Measurements from ENCODE around the gene WDHD1. TPM values are rescaled to one million over a fixed set of nuclear protein-coding genes. Genes with fewer than 3 reads are reported as not detected.

Gene WDHD1
- total RNA-seq, 1 donor: 4.3 TPM

DNA sequence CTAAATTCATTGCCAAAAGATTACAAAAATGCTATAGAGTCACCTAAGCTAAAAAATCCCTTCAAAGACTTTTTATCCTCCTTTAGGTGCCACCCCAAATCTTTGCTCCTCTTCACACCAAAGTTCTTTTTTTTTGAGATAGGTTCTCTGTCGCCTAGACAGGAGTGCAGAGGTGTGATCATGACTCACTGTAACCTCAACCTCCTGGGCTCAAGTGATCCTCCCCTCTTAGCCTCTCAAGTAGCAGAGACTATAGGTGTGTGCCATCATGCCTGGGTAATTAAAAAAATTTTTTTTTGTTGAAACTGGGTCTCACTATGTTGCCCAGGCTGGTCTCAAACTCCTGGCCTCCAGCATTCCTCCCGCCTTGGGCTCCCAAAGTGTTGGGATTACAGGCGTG is 47.9 kb downstream of the WDHD1 start:
- peaks cover 9% of the 10 kb centered on the region for H3K36me3 ChIP-seq (ENCODE audit: insufficient read depth, low read length)
- no peak for DNase-seq (ENCODE audit: insufficient read length, low spot score, missing footprints)
- no peak overlapping the region for H3K4me2 ChIP-seq (ENCODE audit: insufficient read depth, low read length)
- TF ChIP-seq, protein P1, sequence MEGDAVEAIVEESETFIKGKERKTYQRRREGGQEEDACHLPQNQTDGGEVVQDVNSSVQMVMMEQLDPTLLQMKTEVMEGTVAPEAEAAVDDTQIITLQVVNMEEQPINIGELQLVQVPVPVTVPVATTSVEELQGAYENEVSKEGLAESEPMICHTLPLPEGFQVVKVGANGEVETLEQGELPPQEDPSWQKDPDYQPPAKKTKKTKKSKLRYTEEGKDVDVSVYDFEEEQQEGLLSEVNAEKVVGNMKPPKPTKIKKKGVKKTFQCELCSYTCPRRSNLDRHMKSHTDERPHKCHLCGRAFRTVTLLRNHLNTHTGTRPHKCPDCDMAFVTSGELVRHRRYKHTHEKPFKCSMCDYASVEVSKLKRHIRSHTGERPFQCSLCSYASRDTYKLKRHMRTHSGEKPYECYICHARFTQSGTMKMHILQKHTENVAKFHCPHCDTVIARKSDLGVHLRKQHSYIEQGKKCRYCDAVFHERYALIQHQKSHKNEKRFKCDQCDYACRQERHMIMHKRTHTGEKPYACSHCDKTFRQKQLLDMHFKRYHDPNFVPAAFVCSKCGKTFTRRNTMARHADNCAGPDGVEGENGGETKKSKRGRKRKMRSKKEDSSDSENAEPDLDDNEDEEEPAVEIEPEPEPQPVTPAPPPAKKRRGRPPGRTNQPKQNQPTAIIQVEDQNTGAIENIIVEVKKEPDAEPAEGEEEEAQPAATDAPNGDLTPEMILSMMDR (IDR thresholded peaks at IDR 0.05; ENCODE audit: extremely low read depth, low read depth, low read length): no peak
- H4K20me1 ChIP-seq (ENCODE audit: insufficient read depth, low read length): no peaks in the 10 kb centered on the region
- peaks cover 17% of the 10 kb centered on the region for H3K4me1 ChIP-seq (ENCODE audit: insufficient read depth, low read length)
- H2AFZ ChIP-seq (ENCODE audit: low read length): no peak overlapping the region
- no peaks in the 10 kb centered on the region for H3K9me3 ChIP-seq (ENCODE audit: low read depth, low read length)
- H3K4me3 ChIP-seq (ENCODE audit: insufficient read depth, low read length): no peak overlapping the region
- no peaks in the 10 kb centered on the region for H3K27me3 ChIP-seq (ENCODE audit: insufficient read depth, low read length)
- no peak overlapping the region for H3K27ac ChIP-seq (ENCODE audit: low read depth, low read length)
- H3K79me2 ChIP-seq (ENCODE audit: insufficient read depth, low read length): no peaks in the 10 kb centered on the region

DNA sequence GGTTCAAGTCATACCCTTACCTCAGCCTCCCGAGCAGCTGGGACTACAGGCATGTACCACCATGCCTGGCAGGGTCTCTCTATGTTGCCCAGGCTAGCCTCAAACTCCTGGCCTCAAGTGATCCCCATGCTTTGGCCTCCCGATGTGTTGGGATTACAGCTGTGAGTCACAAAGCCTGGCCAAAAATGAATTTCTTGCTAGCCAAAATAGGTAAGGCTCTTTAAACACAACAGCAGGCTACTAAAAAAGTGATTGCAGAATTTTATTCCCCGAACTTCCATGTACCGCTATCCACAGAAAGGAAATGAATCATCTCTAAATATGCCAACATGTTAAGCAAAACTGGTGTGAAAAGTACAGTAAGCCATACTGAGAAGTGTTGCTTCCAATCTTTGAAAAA is 50.6 kb downstream of the WDHD1 start:
- TF ChIP-seq, protein P1 (IDR thresholded peaks at IDR 0.05; ENCODE audit: extremely low read depth, low read depth, low read length): no peak
- peaks cover 17% of the 10 kb centered on the region for H3K4me1 ChIP-seq (ENCODE audit: insufficient read depth, low read length)
- no peak overlapping the region for H3K4me3 ChIP-seq (ENCODE audit: insufficient read depth, low read length)
- peaks cover 5% of the 10 kb centered on the region for H3K36me3 ChIP-seq (ENCODE audit: insufficient read depth, low read length)
- no peaks in the 10 kb centered on the region for H3K27me3 ChIP-seq (ENCODE audit: insufficient read depth, low read length)
- peak overlapping the region; percentile 72 for H3K27ac ChIP-seq (ENCODE audit: low read depth, low read length)
- peak overlapping the region; percentile 11 for H3K4me2 ChIP-seq (ENCODE audit: insufficient read depth, low read length)
- peak; percentile 87 for DNase-seq (ENCODE audit: insufficient read length, low spot score, missing footprints)
- H4K20me1 ChIP-seq (ENCODE audit: insufficient read depth, low read length): no peaks in the 10 kb centered on the region
- no peaks in the 10 kb centered on the region for H3K9me3 ChIP-seq (ENCODE audit: low read depth, low read length)
- H3K79me2 ChIP-seq (ENCODE audit: insufficient read depth, low read length): no peaks in the 10 kb centered on the region
- H2AFZ ChIP-seq (ENCODE audit: low read length): peak overlapping the region; percentile 23

DNA sequence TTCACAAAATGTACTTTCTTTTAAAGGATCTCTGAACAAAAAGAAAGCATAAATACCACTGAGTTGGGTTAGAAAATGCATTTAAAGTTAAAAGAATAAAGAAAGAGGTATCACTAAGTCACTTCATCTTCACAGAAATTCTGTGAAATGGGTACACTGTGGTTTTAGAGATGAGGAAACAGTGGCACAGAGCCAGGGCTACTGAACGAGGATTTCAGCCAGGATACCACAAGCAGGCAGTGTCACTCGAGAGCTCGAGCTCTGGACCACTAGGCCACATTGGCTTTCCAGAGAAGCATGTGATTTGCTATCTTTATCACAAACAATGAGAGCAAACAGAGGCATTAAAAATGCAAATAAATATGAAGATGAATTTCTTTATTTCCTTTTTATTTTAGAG is 51.0 kb downstream of the WDHD1 start:
- TF ChIP-seq, protein P1 (IDR thresholded peaks at IDR 0.05; ENCODE audit: extremely low read depth, low read depth, low read length): no peak
- no peaks in the 10 kb centered on the region for H3K79me2 ChIP-seq (ENCODE audit: insufficient read depth, low read length)
- H3K4me2 ChIP-seq (ENCODE audit: insufficient read depth, low read length): peak overlapping the region; percentile 11
- peaks cover 17% of the 10 kb centered on the region for H3K4me1 ChIP-seq (ENCODE audit: insufficient read depth, low read length)
- H2AFZ ChIP-seq (ENCODE audit: low read length): peak overlapping the region; percentile 23
- H3K36me3 ChIP-seq (ENCODE audit: insufficient read depth, low read length): peaks cover 5% of the 10 kb centered on the region
- no peak for DNase-seq (ENCODE audit: insufficient read length, low spot score, missing footprints)
- no peaks in the 10 kb centered on the region for H3K9me3 ChIP-seq (ENCODE audit: low read depth, low read length)
- no peaks in the 10 kb centered on the region for H3K27me3 ChIP-seq (ENCODE audit: insufficient read depth, low read length)
- H4K20me1 ChIP-seq (ENCODE audit: insufficient read depth, low read length): no peaks in the 10 kb centered on the region
- H3K27ac ChIP-seq (ENCODE audit: low read depth, low read length): peak overlapping the region; percentile 72
- no peak overlapping the region for H3K4me3 ChIP-seq (ENCODE audit: insufficient read depth, low read length)

DNA sequence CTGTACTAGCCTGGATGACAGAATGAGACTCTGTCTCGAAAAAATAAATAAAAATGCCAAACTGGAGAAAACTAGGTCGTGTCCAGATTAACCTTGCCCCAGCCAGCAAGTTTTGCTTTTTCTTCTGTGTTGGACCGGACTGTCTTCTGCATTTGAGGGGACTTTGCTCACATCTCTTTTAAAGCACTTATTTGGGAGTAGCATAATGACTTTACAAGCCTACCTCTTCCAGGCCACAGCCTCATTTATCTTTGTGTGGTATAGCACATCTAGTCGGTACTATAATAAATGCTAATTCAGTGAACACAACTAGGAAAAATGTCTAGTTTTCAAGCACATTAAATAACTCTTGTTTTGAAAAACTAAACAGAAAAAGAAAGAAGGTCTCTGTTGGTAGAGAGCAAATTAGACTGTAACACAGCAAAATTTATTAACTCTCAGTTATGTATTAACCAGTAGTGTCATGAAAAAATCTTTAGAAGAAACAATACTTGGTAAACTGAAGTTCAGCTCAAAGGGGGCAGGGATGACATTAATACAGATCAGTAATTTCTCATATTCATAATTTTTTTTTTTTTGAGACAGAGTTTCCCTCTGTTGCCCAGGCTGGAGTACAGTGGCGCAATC is 52.0 kb downstream of the WDHD1 start:
- no peak for DNase-seq (ENCODE audit: insufficient read length, low spot score, missing footprints)
- TF ChIP-seq, protein P1 (IDR thresholded peaks at IDR 0.05; ENCODE audit: extremely low read depth, low read depth, low read length): no peak
- Histone ChIP-seq H3K4me3 (ENCODE audit: insufficient read depth, low read length) (no peak overlapping the region), H4K20me1 (ENCODE audit: insufficient read depth, low read length) (no peaks in the 10 kb centered on the region), H3K27me3 (ENCODE audit: insufficient read depth, low read length) (no peaks in the 10 kb centered on the region), H3K4me1 (ENCODE audit: insufficient read depth, low read length) (peaks cover 17% of the 10 kb centered on the region), H3K79me2 (ENCODE audit: insufficient read depth, low read length) (no peaks in the 10 kb centered on the region), H3K9me3 (ENCODE audit: low read depth, low read length) (no peaks in the 10 kb centered on the region), H3K27ac (ENCODE audit: low read depth, low read length) (no peak overlapping the region), H2AFZ (ENCODE audit: low read length) (peak overlapping the region; percentile 11), H3K36me3 (ENCODE audit: insufficient read depth, low read length) (peaks cover 3% of the 10 kb centered on the region), H3K4me2 (ENCODE audit: insufficient read depth, low read length) (no peak overlapping the region)

Data from osteoblast (primary cell).